Posterior vena cava (tissue), 2 donors: Measurements from ENCODE around the gene OR56A4. TPM values are rescaled to one million over a fixed set of nuclear protein-coding genes. Genes with fewer than 3 reads are reported as not detected.

Experiments used
- DNase-seq: peaks from one replicate; pipeline ENCODE4 v3.0.0-alpha.2; 2020; ENCODE audit warnings: low spot score
- intact Hi-C, 2 donors: fragments of 100-400 bp; cut with DNase I; formaldehyde crosslinking; loops; one replicate each; pipeline versions ENCODE4 v1.14.1 to v1.14.2; 2022 to 2023
- long read RNA-seq, 2 donors: library from polyadenylated mRNA; unstranded; transcript quantifications; one replicate each; pipeline ENCODE4 v2.0.0, GENCODE V29; 2020 to 2021
- total RNA-seq, 2 donors: library from RNA; stranded (reverse); fragmentation: NEBNext Ultra II Directional; extraction: Animal tissue kit (Norgen Biotek cat#: 25700); gene quantifications; one replicate each; pipeline ENCODE4 v1.2.1, GENCODE V29; 2021
- donor health status: DM: yes; HTN: yes; CAD: no.
- donor health status: DM: yes; HTN: yes; CAD: no.

Gene OR56A4, protein sequence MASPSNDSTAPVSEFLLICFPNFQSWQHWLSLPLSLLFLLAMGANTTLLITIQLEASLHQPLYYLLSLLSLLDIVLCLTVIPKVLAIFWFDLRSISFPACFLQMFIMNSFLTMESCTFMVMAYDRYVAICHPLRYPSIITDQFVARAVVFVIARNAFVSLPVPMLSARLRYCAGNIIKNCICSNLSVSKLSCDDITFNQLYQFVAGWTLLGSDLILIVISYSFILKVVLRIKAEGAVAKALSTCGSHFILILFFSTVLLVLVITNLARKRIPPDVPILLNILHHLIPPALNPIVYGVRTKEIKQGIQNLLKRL
- total RNA-seq = not detected
- long read RNA-seq, donor 1 = 0 reads
- long read RNA-seq, donor 2 = 0 reads

DNA sequence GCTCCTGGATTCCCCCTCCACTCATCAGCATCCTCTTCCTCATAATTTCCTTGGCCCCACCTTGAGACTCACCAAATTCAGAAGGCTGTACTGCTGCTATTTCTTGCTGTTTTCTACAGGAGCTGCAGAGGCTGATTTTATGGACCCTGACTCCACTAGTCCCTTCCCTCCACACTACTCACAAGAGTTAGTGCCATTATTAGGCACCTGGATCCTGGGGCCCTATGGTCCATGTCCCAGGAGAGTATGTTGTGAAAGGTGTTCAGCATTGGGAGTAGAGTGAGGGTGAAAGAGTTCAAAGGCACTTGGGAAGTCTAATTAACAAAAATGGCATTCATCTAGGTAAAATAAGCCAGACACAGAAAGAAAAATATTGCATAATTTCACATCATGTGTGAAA is at the start of gene OR56A4:
Gene OR56A4, minus strand, starts transcription at position 101 of the 400 bp plus-strand sequence. CDS start 3,954 bp downstream, outside the sequence.
- intact Hi-C loops = no loop called here
- DNase-seq = no peak

DNA sequence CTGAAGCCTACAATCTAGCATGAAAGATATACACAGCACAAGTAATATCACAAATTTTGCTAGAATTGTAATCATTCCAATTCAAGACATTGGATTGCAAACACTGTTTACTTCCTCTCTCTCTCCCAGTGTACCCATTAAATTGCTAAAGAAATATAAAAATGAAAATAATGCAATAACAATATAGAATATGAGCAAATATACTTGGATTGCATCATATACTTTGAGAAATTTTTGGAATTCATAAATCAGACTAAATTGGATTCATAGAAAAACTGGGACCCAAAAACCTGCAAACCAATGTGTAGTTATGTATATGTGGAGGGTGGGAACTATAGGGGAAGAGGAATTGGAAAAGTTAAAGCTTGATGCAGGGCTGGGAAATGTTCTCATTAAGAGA is 48.8 kb upstream of the OR56A4 start:
- intact Hi-C loops = no loop called here
- no peak for DNase-seq

DNA sequence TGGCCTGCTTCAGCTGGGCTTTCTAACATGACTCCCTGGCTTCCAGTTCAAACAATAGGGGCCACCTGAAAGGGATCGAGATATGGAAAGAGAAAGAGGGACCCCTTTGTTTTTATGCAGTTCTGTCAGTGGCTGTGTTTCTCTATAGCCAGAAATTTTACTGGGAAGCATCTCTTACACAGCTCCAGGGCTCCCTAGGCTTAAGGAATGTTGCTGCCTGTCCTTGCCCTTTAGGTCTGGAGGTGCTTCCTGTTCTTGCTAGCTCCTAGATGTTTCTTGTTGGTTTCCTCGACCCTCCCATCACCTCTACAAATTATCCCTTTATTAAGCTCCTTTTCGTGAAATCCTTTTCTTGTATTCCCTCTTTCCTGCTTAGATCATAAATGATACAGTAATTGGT is 45.6 kb upstream of the OR56A4 start:
- DNase-seq = no peak
- intact Hi-C loops = no loop called here

DNA sequence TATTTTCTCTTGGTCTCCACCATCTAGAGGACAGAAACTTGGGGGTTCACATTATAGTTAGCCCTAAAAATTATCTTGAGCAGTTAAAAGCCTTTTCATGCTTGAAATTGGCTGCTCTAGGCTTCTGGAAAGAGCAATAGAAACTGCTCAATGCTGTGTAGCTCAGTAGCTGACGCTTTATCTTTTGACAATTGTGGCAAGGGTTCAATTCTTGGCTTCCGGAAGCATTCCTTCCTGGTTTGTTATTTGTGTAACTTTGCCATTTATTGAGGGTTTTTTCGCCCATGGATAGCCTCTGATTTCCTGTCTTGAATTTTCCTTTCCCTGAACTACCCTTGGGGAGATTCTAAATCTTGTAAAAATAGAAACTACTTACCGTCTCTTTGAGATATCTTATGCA is 34.1 kb upstream of the OR56A4 start:
- intact Hi-C loops = loop anchor here in 1 of 2 donors (2.0 kb wide), 1 partner anchor 52 kb away; no protein-coding TSS in a partner anchor
- no peak for DNase-seq

DNA sequence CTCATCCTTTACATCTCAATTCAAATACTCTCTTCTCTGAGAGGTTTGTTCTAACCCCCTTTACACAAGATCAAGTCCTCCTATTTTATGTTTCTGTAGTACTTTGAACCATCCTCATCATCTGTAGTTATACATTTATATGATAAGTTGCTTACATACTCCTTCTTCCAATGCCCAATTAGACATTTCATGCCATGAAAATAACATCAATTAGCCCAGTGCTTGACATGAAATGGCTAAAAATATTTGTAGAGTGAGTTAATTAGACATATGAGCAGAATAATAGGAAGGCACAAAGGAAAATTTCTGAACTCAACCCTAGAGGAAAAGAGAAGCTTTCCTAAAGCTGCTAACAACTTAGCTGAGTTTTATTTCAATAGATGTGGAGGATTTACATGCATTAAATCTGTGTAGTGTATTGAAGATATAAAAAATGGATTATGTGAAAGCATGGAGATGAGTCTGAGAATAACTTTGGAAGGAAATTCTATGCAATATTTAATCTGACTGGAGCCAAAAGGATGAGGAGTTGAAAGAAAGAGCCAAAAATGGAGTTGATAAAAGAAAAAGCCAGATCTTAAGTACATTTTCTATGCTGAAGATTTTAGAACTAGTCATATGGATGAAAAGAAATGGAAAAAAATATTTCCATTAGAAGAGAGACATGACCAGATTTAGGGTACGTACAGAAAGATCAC is 24.1 kb upstream of the OR56A4 start, which contains the start of gene OR56A1:
Gene OR56A1, minus strand, starts transcription at position 51 of the 698 bp plus-strand sequence. CDS start 3,066 bp downstream, outside the sequence.
- intact Hi-C loops = no loop called here
- no peak for DNase-seq

DNA sequence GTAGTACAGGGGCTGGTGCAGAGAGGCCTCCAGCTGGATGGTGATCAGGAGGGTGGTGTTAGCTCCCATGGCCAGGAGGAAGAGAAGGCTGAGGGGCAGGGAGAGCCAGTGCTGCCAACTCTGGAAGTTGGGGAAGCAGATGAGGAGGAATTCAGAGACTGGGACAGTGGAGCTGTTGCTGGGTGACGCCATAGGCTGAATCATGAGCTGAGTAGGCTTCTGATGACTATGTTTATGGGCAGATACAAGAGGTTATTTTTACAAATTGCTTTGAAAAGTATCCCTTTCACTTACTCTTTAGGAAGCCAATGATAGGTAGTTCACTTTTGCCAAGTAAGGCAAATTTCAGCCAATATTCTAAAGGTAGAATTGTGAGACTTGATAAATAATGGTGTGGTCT is 20.8 kb upstream of the OR56A4 start:
- no peak for DNase-seq
- intact Hi-C loops = loop anchor here (10.0 kb wide), 2 partner anchors 327 to 337 kb away; no protein-coding TSS in a partner anchor

DNA sequence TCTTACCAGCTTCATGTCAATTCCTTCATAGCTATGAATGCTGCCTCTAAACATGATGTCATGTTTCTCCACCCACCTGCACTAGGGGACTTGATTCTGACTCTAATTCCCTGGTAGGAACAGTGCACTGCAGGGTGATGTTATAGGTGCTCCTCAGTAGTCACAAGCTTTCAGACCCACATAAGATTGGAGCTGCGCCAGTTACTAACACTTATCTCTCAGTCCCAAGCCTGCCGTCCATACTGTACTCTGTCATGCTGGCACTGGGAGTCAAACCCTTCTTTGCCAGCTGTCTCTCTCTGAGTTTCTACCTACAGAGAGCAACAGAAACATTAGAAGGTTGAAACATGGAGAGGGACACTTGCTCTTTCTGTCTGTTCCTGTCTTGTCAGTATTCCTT is 18.3 kb upstream of the OR56A4 start:
- intact Hi-C loops = loop anchor here (10.0 kb wide), 2 partner anchors 330 to 340 kb away; no protein-coding TSS in a partner anchor
- DNase-seq = no peak

DNA sequence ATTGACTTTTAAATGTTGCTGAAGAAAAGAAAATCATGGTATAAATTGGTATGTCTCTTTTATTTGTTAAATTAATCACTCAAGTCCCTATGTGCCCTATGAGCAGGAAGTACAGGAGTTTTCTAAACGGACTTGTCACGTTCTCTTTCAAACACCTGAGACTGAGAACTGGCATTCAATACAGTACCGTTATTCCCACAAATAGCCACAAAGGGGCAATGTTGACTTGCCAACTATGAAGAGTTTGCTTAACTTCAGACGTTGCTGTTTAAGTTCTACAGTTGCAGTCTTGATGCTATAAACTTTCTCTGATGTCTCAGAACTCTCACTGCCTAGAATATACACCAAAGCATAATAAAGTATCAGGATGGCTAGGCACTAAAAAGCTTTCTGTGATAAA is 16.2 kb upstream of the OR56A4 start:
- intact Hi-C loops = loop anchor here (10.0 kb wide), 2 partner anchors 332 to 342 kb away; no protein-coding TSS in a partner anchor
- no peak for DNase-seq

DNA sequence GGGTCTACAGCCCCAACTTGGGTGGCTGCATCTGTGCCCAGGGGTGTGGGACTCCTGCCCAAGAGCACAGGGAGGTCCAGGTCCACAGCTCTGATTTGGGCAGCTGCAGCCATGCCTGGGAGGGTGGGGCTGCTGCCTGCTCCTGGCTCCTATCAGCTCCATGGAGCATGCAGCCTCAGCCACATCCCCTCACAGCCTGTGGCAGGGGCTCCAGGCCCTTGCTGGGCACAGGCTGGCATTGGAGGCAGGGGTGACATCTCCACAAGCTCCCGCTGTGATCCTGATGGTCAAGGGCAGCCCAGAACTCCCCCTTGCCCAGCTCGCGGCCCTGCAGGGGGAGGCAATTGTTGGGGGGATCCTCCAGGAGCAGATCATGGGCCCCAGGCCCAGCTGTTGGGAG is 6.3 kb upstream of the OR56A4 start:
- intact Hi-C loops = no loop called here
- DNase-seq = no peak

DNA sequence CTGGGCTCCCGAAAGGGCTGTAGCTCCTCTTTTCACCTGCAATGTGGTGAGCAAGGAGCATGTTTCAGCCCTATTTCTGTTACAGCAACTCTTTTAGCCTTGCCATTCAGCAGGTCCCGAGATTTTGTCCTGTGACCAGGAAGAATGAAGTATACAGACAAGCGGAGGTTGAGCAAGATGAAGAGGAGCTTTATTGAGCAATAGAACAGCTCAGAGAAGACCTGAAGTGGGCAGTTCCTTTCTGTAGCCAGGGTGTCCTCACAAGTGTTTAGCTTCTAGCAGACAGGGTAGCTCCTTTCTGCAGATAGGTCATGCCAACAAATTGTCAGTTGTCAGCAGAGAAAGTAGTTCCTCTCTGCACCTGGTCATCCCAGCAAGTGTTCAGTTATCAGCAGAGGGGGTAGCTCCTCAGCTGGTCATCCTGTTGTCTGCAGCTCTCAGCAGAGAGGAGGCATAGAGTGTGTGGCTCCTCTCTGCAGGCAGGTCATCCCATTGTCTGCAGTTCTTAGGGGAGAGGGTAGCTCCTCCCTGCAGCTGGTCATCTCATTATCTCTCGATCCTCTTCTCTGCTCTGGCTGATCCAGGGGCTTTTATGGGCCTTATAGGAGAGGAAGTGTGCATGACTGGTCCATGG is 5.4 kb upstream of the OR56A4 start:
- DNase-seq = no peak
- intact Hi-C loops = no loop called here

DNA sequence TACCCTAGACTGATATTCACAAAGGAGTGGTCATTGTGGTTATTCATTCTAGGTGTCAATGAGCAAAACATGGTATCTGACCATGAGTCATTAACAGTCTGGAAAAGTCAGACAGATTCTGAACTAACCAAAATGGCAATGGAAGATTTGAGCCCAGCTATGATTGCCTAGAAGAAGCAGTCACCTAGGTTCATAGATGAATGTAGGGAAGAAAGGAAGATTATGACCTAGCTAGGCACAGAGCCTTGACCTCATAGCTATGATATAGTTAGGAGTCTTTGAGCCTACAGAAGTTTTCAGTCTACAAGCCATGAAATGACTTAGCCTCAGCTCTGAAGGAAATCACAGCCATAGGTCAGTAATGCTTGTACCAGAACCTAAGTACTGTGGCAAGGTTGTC is 351 bp downstream of the OR56A4 start:
- intact Hi-C loops = no loop called here
- no peak for DNase-seq

DNA sequence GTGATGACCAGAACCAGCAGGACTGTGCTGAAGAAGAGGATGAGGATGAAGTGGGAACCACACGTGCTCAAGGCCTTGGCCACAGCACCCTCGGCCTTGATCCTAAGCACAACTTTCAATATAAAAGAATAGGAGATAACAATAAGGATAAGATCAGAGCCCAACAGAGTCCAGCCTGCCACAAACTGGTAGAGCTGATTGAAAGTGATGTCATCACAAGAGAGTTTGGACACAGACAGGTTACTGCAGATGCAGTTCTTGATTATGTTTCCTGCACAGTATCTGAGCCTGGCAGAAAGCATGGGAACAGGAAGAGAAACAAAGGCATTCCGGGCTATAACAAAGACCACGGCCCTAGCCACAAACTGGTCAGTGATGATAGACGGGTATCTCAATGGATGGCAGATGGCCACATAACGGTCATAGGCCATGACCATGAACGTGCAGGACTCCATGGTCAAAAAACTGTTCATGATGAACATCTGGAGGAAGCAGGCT is 4.5 kb downstream of the OR56A4 start:
- intact Hi-C loops = no loop called here
- DNase-seq = no peak

DNA sequence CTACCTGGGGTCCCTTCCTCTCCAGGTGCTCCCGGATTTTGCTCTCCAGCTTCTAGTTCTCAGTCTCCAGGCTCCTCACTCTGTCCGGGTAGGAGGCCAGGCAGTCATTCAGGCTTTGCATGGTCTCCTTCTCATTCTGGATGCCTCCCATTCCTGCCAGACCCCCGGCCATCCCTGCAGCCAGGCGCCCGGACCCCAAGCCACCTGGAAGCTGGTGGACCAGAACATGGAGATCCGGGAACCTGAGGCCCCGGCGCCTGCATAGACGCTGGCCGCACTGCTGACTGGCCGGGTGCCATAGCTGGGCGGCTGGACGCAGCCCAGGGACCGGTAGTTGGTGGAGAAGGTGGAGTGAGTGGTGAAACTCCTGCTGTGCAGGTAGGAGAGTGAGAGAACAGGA is 12.0 kb downstream of the OR56A4 start:
- DNase-seq = no peak
- intact Hi-C loops = no loop called here

DNA sequence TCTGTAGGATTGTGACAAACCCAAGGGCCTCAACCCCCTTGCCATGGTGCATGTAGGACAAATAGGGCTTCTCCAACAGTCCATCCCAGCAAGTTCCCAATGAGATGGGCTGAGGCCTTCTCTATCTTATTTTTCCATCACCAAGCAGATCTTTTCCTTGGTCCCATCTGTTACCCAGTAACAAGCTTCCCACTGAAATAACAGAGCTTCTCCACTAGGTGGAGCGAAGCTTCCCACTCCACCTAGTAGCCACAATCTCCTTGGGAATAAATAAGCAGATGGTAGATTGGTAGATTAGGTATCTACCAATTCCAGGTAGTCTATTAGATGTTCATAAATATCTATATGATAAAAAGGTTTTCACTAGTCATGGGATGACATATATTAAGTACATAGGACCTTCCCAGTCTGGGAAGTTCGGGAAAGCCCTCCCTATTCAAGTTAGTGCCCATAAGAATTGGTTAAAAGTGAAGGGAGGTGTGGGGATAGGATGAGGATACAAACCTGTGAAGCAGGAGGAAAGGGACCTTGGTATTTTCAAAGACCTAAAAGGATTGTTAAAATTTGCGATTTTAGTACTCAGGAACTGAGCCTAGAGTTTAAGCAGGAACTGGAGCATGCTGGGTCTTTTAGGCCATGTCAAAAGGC is 14.0 kb downstream of the OR56A4 start:
- intact Hi-C loops = no loop called here
- no peak for DNase-seq

DNA sequence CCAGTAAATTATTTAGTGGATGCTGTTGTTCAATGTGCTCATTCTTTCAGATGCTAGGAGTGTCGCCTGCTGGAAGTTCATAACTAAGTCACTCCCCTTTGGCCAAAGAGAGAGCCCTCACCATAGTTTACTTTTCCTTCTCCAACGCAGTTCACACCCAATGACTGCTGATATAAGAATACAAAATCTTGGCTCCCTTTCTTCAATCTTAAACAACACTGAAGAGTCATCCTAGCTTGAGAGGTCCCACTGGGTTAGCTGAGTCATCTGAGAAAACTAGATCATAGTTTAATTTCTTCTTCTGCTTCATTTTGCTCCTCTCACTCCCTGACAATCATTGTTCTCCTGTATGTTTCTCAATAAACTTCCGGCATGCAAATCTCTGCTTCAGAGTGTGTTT is 14.6 kb downstream of the OR56A4 start:
- DNase-seq = no peak
- intact Hi-C loops = no loop called here

DNA sequence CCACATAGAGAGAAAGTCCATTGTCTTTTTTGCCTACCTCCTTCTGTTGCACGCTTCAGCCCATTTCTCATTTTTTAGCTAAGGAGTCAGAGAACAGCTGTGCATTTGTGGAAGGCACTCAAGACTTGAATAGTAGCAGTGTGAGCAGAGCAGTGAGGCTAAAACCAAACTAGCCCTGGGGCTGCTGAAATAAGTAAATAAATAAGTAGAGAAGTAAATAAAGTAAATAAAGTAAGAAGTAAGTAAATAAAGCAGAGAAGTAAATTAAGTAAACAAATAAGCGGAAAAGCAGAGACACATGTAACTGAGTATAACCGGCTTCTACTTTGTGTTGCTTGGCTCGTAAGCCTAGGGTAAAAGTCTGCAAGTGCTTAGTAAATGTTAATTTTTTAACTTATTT is 17.5 kb downstream of the OR56A4 start:
- DNase-seq = no peak
- intact Hi-C loops = no loop called here

DNA sequence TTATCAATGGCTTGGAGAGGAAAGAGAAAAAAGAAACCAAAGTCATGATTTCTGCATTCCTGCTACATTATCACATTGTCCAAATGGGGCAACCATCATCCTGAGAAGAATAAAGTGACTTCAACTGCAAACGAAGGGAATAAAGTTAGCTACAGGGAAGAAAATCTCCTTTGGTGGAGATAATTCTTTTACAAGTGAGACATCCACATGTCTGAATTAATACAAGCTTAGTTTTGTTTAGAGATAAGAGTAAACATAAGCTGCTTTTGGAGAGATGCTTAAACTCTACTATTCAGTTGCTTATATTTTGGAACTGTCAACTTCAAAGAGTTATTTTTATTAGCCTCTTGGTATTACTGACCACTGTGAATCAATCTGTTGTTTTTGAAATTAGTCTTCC is 19.9 kb downstream of the OR56A4 start, which contains the start of gene OR52L1:
Gene OR52L1, minus strand, starts transcription at position 101 of the 400 bp plus-strand sequence. Its CDS starts 55 bp downstream, at position 46.
- DNase-seq = no peak
- intact Hi-C loops = no loop called here

DNA sequence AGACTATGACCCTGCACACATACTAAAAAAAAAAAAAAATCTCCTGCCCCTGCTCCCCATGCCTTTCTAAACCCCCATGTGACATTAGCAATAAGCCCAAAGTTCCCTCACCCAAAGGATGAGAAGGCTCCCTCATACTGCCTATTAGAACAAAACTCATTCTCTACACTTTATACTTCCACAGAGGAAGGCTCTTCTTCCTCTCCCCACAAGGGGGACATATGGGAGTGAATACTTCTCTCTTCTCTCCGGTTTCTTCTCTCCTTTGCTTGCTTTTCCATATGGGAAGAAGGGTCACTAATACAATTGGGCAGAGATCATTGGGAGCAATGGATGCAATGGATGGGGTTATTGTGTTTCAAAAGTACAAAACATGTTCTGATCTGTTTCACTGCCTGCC is 23.3 kb downstream of the OR56A4 start:
- intact Hi-C loops = loop anchor here in 1 of 2 donors (5.0 kb wide), 1 partner anchor 1066 kb away; the partner anchor contains the start of gene OR51G2

DNA sequence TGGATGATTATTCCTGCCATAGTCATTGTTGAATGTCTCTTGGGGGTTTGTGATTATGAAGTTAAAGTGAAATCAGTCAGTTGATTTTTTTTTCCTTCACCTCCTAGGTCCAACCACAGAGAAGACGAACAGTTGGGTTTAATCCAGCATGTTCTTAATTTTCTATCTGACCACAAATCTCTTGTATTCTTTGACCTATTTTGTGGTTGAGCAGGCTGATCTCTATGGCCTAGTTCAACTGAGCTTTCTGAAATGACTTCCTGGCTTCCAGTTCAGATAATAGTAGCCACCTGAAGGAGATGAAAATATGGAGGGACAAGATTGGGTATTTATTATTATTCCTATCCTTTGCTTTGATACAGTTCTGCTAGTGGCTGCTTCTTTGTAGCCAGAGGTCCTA is 33.2 kb downstream of the OR56A4 start:
- intact Hi-C loops = no loop called here
- DNase-seq = no peak

More for the DNA sequence above, 23.3 kb downstream of the OR56A4 start:
- DNase-seq = no peak
